Neuronal stem cell (in vitro differentiated cells): Measurements from ENCODE around the gene ZNF692.
"Not testable (repeated sequence)": the region's sequence is repeated elsewhere in the genome, so short reads cannot be mapped to it uniquely, and the experiment has no call there.

Experiments used
- DNase-seq: peaks from one replicate; pipeline ENCODE4 v3.0.0-alpha.2; 2013; ENCODE audit warnings: low spot score
- H2AFZ ChIP-seq: one replicate; pipeline ENCODE4 v1.6.1; 2013; ENCODE audit warnings: mild to moderate bottlenecking, low read length, inconsistent platforms
- H2AK5ac ChIP-seq: 2 replicates; pipeline ENCODE4 v1.6.1; 2013; ENCODE audit warnings: low read depth, mild to moderate bottlenecking, inconsistent platforms, low read length, moderate library complexity, mixed read lengths
- H2BK120ac ChIP-seq: 2 replicates; pipeline ENCODE4 v1.6.1; 2013; ENCODE audit warnings: low read depth, mild to moderate bottlenecking, inconsistent platforms, low read length, moderate library complexity, mixed read lengths
- H2BK12ac ChIP-seq: one replicate; pipeline ENCODE4 v1.6.1; 2013; ENCODE audit warnings: low read length, inconsistent platforms
- H2BK15ac ChIP-seq: 2 replicates; pipeline ENCODE4 v1.6.1; 2013; ENCODE audit warnings: mild to moderate bottlenecking, low read length, inconsistent platforms, mixed read lengths
- H2BK5ac ChIP-seq: one replicate; pipeline ENCODE4 v1.6.1; 2013; ENCODE audit warnings: inconsistent platforms, mild to moderate bottlenecking, low read length, moderate library complexity
- H3K14ac ChIP-seq: one replicate; pipeline ENCODE4 v1.6.1; 2013; ENCODE audit warnings: low read length, inconsistent platforms
- H3K18ac ChIP-seq: 2 replicates; pipeline ENCODE4 v1.6.1; 2013; ENCODE audit warnings: low read length, inconsistent platforms
- H3K23ac ChIP-seq: 2 replicates; pipeline ENCODE4 v1.6.1; 2013; ENCODE audit warnings: low read depth, mild to moderate bottlenecking, mixed read lengths, low read length, inconsistent platforms; ENCODE audit not compliant: poor library complexity
- H3K27ac ChIP-seq: replicated peaks from 3 replicates; pipeline ENCODE4 v1.5.1; 2013; ENCODE audit warnings: low read length, inconsistent platforms
- H3K27me3 ChIP-seq, 3 experiments: 2 replicates each; pipeline ENCODE4 v1.6.1; 2013; ENCODE audit warnings: low read length in 3 of 3, mild to moderate bottlenecking in 2 of 3, inconsistent platforms in 1 of 3, low read depth in 1 of 3, mixed read lengths in 1 of 3, moderate library complexity in 1 of 3; ENCODE audit not compliant: control insufficient read depth in 3 of 3, insufficient read depth in 3 of 3
- H3K36me3 ChIP-seq, 2 donors: replicated peaks in 1 of 2; 2 replicates each; pipeline ENCODE4 v1.6.1; 2013; ENCODE audit warnings: low read length in 2 of 2; ENCODE audit not compliant: control insufficient read depth in 2 of 2, insufficient read depth in 2 of 2
- H3K4ac ChIP-seq: 2 replicates; pipeline ENCODE4 v1.6.1; 2013; ENCODE audit warnings: inconsistent platforms, mild to moderate bottlenecking, low read length, moderate library complexity
- H3K4me1 ChIP-seq, 2 donors: 1 replicate in 1 of 2; 2 replicates in 1 of 2; pipeline ENCODE4 v1.6.1; 2013; ENCODE audit warnings: low read length in 2 of 2, low read depth in 1 of 2; ENCODE audit not compliant: control insufficient read depth in 2 of 2, insufficient read depth in 1 of 2
- H3K4me2 ChIP-seq: one replicate; pipeline ENCODE4 v1.6.1; 2013; ENCODE audit warnings: mild to moderate bottlenecking, low read length, inconsistent platforms; ENCODE audit not compliant: insufficient read depth, poor library complexity, severe bottlenecking
- H3K4me3 ChIP-seq, 2 donors: 2 replicates each; pipeline ENCODE4 v1.5.1; 2013; ENCODE audit warnings: low read length in 2 of 2, mild to moderate bottlenecking in 2 of 2, inconsistent platforms in 1 of 2, moderate library complexity in 1 of 2
- H3K79me1 ChIP-seq: one replicate; pipeline ENCODE4 v1.6.1; 2013; ENCODE audit warnings: low read depth, mild to moderate bottlenecking, inconsistent platforms, low read length, moderate library complexity
- H3K9ac ChIP-seq: one replicate; pipeline ENCODE4 v1.6.1; 2013; ENCODE audit warnings: mild to moderate bottlenecking, low read depth, low read length, inconsistent platforms; ENCODE audit not compliant: poor library complexity
- H3K9me3 ChIP-seq, 2 donors: replicated peaks in 1 of 2; 2 replicates each; pipeline versions ENCODE3 to v1.6.1; 2013; ENCODE audit warnings: low read length in 2 of 2, mild to moderate bottlenecking in 2 of 2, inconsistent platforms in 1 of 2, low read depth in 1 of 2, mixed read lengths in 1 of 2, moderate library complexity in 1 of 2; ENCODE audit not compliant: control insufficient read depth in 2 of 2, insufficient read depth in 1 of 2
- H4K8ac ChIP-seq: one replicate; pipeline ENCODE4 v1.6.1; 2013; ENCODE audit warnings: low read depth, mild to moderate bottlenecking, inconsistent platforms, low read length, moderate library complexity
- H4K91ac ChIP-seq: one replicate; pipeline ENCODE4 v1.6.1; 2013; ENCODE audit warnings: low read length, low read depth, mild to moderate bottlenecking, inconsistent platforms; ENCODE audit not compliant: poor library complexity
- WGBS, 2 donors: extraction: QIAGEN DNeasy Blood & Tissue Kit; methylation state at CpG; one replicate each; pipeline ENCODE4 v1.1.7; 2013; ENCODE audit warnings: missing lambda C conversion rate in 2 of 2, mixed read lengths in 1 of 2; ENCODE audit not compliant: insufficient read length in 2 of 2, insufficient replicate concordance in 1 of 2; ENCODE audit errors: extremely low coverage in 2 of 2; 5-methylcytosine and 5-hydroxymethylcytosine counted together

Gene ZNF692

GRCh38 chr1:248837045-248837780 lies 21.7 kb downstream of the ZNF692 start:
- peaks cover 4% of the 10 kb centered on the region in 2 donors for H3K4me1 ChIP-seq
- H2BK15ac ChIP-seq = no peak overlapping the region
- no peak overlapping the region for H3K27ac ChIP-seq
- H3K9ac ChIP-seq = no peak overlapping the region
- DNase-seq = no peak
- no peaks in the 10 kb centered on the region for H3K27me3 ChIP-seq
- H3K79me1 ChIP-seq = peaks cover 3% of the 10 kb centered on the region
- H2AK5ac ChIP-seq = no peak overlapping the region
- no CpG with 5 or more reads among the region's 11 CpGs for WGBS, 2 donors
- no peaks in the 10 kb centered on the region for H3K9me3 ChIP-seq
- H2BK120ac ChIP-seq = no peak overlapping the region
- H3K4me3 ChIP-seq = peak overlapping the region; percentile 79 to 82
- no peak overlapping the region for H4K91ac ChIP-seq
- H3K4me2 ChIP-seq = peak overlapping the region; percentile 69
- H3K4ac ChIP-seq = no peak overlapping the region
- H3K23ac ChIP-seq = no peak overlapping the region
- H3K14ac ChIP-seq = no peak overlapping the region
- peak overlapping the region; percentile 44 for H3K18ac ChIP-seq
- no peak overlapping the region for H2BK12ac ChIP-seq
- H4K8ac ChIP-seq = no peak overlapping the region
- peaks cover 0 to 4% of the 10 kb centered on the region in 2 donors for H3K36me3 ChIP-seq
- no peak overlapping the region for H2BK5ac ChIP-seq
- peak overlapping the region; percentile 92 for H2AFZ ChIP-seq

DNA sequence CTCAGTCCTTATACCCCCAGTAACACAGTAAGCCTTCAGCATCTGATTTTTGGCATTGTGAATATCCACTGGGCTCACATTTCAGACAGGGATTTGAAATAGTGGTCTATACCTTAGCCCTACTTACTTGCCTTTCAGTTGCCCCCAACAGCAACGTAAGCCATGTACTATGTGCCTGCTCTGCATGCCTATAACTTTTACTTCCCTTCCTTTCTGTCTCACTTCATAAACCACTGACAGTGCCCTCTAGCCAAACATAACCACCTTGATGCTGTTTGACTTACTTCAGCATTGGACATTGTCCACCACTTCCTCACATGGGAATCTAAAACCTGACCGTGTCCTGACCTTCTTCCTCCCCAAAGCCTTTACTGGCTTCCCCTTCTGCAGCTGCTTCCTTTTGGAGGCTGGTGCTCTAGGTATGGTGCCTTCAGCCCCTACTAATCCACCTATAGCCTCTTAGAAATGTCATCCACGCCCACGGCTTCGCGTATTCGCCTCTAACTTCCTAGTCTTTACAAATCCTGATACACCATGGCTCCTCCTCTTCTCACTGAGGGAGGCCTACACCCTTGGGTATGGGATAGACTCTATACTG lies 24.4 kb downstream of the ZNF692 start:
- Histone ChIP-seq H2AK5ac (no peak overlapping the region), H3K9me3 (no peaks in the 10 kb centered on the region), H2BK120ac (no peak overlapping the region), H3K18ac (no peak overlapping the region), H3K9ac (no peak overlapping the region), H4K91ac (no peak overlapping the region), H3K23ac (no peak overlapping the region), H3K4me2 (no peak overlapping the region), H2BK5ac (no peak overlapping the region), H2AFZ (no peak overlapping the region), H3K4me3 (no peak overlapping the region), H4K8ac (no peak overlapping the region), H3K36me3 (no peaks in the 10 kb centered on the region), H3K4ac (no peak overlapping the region), H3K4me1 (peaks cover 3 to 4% of the 10 kb centered on the region in 2 donors), H2BK12ac (no peak overlapping the region), H2BK15ac (no peak overlapping the region), H3K79me1 (peaks cover 3% of the 10 kb centered on the region), H3K27me3 (no peaks in the 10 kb centered on the region), H3K14ac (no peak overlapping the region), H3K27ac (no peak overlapping the region)
- WGBS, 2 donors = no CpG with 5 or more reads among the region's 7 CpGs
- no peak for DNase-seq

- no peak overlapping the region for H3K23ac ChIP-seq
- H3K27me3 ChIP-seq = no peaks in the 10 kb centered on the region
- no peaks in the 10 kb centered on the region for H3K36me3 ChIP-seq
- H2AFZ ChIP-seq = no peak overlapping the region
- H2BK12ac ChIP-seq = no peak overlapping the region
- no peak overlapping the region for H2BK15ac ChIP-seq
- peaks cover under 1 to 2% of the 10 kb centered on the region in 2 donors for H3K4me1 ChIP-seq
- H4K91ac ChIP-seq = no peak overlapping the region
- H4K8ac ChIP-seq = no peak overlapping the region
- no peak overlapping the region for H3K27ac ChIP-seq
- H3K4me3 ChIP-seq = no peak overlapping the region
- no peaks in the 10 kb centered on the region for H3K9me3 ChIP-seq
- H3K79me1 ChIP-seq = no peaks in the 10 kb centered on the region
- no peak overlapping the region for H2AK5ac ChIP-seq
- no peak overlapping the region for H3K14ac ChIP-seq
- H2BK120ac ChIP-seq = no peak overlapping the region
- no peak overlapping the region for H2BK5ac ChIP-seq
- no peak for DNase-seq
- H3K4ac ChIP-seq = no peak overlapping the region
- H3K4me2 ChIP-seq = no peak overlapping the region
- no peak overlapping the region for H3K9ac ChIP-seq
- no peak overlapping the region for H3K18ac ChIP-seq
- WGBS, 2 donors = no CpG with 5 or more reads among the region's 1 CpG
These were observed 27.0 kb downstream of the ZNF692 start for GRCh38 chr1:248831842-248832241.

- H3K4me1 ChIP-seq, H2BK12ac ChIP-seq, H2AFZ ChIP-seq, H3K27ac ChIP-seq, H3K4me2 ChIP-seq, H4K91ac ChIP-seq, DNase-seq, H3K9ac ChIP-seq, H3K27me3 ChIP-seq, H2BK120ac ChIP-seq, H3K9me3 ChIP-seq, H3K79me1 ChIP-seq, H2BK15ac ChIP-seq, H4K8ac ChIP-seq, H3K4ac ChIP-seq, H3K36me3 ChIP-seq, H2BK5ac ChIP-seq, H2AK5ac ChIP-seq, H3K23ac ChIP-seq, H3K4me3 ChIP-seq, H3K18ac ChIP-seq, H3K14ac ChIP-seq: not testable (repeated sequence)
- no CpG with 5 or more reads among the region's 3 CpGs for WGBS, 2 donors
These were observed 28.2 kb downstream of the ZNF692 start for GRCh38 chr1:248830718-248831017.
